ENCODE measurements around the gene LSM7.

LSM7 gene

DNA sequence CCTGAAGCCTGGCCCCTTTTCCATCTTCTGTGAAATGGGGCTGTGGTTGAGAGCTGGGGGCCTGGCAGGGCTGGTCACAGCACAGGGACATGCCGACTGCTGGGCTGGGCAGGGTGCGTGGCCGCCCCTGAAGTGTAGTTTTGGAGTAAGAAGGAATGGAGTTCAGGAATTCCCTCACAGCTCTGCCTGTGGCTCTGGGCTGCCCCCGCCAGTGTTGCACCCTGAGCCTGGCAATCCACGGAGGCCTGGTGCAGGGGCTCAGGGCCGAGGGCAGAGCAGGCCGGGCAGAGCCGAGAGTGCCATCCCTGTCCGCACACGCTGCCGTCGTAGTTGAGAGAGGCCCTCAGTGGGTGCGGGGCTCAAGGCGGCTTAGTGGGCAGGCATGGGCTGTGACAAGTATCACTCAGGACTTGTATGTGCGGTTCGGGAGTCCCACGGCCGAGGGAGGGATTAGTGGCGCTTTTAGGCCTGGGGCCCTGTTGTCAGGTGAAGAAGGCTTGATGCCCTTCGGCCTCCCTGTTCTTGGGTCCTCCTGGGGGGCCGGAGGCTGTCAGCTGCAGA lies 9.7 kb upstream of the LSM7 start:
- DNase-seq (ENCODE audit: low spot score), result no peak

DNA sequence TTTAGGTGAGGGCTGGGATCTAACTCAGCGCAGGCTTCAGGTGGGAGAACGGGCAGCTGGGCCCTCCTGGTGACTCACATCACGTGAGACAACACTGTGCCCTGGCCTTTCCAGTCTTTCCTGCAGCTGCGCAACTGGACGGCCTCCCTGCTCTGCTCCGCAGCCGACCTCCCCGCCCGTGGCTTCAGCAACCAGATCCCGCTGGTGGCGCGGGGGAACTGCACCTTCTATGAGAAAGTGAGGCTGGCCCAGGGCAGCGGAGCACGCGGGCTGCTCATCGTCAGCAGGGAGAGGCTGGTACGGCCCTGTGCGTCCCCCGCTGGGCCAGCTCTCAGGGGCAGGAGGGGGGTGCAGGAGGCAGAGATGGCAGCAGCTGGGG lies 8.9 kb upstream of the LSM7 start:
- no peak for DNase-seq (ENCODE audit: low spot score)

DNA sequence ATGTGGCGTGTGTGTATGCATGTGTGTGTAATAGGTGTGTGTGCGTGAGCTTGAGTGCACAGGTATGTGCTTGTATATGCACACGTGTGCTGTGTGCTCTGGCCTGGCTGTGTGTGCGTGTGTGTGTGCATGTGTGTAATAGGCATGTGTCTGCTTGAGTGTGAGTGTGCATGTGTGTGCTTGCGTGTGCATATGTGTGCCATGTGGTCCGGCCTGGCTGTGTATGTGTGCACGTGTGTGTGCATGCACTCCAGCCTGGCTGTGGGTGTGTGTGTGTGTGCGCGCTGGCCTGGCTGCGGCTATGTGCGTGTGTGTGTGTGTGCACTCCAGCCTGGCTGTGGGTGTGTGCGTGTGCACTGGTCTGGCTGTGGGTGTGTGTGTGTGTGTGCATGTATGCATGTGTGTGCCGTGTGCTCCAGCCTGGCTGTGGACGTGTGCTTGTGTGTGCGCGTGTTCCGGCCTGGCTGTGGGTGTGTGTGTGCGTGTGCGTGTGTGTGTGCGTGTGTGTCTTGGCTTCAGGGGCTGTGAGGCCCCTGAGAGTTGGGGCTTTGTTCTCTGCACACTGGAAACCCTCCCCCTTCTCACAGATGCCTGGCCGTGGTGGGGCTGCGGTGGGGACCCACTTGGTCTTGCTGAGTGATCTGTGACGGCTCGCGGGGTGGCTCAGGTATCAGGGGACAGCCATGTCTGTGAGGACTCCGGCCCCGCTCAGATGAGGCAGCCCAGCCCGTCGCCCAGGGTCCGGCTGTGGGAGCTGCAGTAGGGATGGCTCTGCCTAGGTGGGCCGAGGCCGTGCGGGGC lies 8.3 kb upstream of the LSM7 start:
- DNase-seq (ENCODE audit: low spot score), result no peak

DNA sequence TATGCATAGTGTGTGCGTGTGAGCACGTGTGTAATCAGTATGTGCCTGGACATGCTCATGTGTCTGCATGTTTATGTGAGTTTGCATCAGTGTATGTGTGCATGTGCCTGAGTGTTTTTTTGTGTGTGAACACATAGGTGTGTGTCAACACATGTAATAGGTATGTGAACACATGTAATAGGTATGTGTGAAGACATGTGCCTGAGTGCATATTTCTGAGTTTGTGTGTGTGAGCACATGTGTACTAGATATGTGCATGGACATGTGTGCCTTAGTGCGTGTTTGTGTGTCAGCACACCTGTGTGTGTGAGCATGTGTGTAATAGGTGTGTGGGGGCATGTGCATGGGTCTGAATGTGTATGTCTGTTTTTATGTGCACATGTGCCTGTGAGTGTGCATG lies 7.5 kb upstream of the LSM7 start:
- no peak for DNase-seq (ENCODE audit: low spot score)

DNA sequence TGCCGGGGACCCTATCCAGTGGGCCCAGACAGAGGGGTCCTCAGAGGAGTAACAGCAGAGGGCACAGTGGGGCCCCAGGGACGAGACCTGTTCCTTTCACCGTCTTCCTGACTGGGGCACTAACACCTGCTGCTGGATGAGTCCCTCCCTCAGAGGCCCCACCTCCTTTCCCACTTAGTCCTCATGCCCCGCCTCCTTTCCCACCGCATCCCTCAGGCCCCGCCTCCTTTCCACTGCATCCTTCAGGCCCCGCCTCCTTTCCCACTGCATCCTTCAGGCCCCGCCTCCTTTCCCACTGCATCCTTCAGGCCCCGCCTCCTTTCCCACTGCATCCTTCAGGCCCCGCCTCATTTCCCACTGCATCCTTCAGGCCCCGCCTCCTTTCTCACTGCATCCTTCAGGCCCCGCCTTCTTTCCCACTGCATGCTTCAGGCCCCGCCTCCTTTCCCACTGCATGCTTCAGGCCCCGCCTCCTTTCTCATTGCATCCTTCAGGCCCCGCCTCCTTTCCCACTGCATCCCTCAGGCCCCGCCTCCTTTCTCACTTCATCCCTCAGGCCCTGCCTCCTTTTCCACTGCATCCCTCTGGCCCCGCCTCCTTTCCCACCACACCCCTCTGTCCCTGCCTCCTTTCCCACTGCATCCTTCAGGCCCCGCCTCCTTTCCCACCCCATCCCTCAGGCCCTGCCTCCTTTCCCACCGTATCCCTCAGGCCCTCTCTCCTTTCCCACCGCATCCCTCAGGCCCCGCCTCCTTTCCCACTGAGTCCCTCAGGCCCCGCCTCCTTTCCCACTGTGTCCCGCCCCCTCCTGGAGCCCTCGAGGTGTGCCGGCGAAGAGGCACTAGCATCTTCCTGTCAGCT lies 6.8 kb upstream of the LSM7 start:
- DNase-seq (ENCODE audit: low spot score), result no peak

DNA sequence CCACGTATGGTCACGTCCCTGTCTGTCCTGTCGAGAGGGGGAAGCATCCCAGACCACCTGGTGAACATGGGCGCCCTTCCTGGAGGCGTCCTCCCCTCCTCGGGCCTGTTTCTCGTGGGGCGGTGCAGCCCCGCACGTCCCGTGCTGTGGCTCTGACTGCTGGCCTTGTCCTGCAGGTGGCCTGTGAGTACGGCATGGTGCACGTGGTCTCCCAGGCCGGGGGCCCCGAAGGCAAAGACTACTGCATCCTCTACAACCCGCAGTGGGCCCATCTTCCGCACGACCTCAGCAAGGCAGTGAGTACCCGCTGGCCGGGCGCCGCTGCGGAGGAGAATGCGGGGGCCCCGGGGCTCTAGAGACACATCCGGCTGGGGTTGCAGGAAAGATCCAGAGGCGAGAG lies 6.0 kb upstream of the LSM7 start:
- DNase-seq (ENCODE audit: low spot score), result no peak

DNA sequence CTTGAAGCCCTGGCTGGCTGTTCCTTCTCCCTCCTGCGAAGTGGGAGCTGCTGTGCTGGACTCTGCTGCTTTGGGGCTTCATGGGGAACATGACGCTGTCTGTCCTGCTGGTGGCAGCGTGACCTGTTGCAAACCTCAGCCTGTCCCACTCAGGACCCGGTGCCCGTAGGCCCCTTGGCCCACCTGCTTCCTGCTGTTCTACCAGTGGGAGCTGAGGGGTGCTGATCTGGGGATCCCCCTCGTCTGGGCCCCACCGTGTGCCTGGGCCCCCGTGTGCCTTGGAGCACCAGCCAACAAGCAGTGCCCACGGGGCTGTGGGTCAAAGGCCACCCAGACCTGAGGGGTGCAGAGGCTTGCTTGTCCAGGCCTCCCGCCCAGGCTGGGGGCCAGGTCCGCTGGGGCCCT lies 5.4 kb upstream of the LSM7 start:
- no peak for DNase-seq (ENCODE audit: low spot score)

DNA sequence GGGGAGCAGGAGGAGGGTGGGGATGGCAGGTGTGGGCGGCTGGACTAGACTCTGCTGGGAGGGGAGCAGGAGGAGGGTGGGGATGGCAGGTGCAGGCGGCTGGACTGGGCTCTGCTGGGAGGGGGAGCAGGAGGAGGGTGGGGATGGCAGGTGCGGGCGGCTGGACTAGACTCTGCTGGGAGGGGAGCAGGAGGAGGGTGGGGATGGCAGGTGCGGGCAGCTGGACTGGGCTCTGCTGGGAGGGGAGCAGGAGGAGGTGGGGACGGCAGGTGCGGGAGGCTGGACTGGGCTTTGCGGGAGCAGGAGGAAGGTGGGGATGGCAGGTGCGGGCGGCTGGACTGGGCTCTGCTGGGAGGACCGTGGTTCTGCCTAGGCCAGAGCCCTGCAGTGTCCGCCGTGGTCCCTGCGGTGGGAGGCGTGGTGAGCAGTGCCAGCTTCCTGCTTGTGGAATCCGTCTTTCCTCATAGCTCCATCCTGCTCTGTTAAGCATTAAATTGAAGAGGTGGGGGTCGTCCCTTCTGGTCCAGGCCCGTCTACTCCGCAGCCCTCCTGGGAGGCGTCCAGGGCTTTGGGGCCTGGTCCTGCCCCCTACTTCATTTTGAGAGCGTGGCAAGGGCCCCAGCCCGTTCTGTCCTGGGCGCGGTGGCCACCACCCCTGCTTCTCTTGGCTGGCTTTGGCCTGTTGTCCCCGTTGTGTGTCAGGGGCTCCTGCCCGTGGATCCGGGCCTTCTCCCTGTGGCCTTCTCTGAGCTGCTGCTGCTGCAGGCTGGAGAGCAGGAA lies 4.8 kb upstream of the LSM7 start:
- no peak for DNase-seq (ENCODE audit: low spot score)

DNA sequence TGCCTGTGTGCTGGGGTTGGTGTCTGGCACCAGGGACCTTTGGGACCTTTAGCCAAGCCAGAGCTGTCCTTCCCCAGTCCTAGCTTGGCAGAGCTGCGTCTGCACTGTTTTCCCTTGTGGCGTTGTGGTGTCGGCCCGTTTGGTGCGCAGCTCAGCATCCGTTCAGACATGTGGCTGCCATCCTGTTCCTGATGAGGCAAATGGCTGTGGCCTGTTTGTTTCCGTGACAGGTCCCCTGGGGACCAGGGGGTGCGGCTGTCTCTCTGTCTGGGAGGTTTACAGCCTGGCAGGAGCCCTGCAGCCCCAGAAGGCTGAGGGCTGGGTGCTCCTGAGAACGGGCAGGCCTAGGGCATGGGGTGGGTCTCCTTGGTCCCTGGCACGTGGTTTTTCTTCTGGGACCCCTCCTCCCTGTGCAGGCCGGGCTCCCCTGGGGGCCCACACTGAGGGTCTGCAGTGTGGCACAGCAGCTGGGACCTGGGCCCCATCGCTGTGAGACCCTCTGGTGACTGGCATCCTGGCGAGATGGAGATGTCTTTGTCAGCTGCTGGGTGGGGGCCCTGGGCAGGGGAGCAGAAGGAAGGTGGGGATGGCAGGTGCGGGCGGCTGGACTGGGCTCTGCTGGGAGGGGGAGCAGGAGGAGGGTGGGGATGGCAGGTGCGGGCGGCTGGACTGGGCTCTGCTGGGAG lies 4.1 kb upstream of the LSM7 start:
- no peak for DNase-seq (ENCODE audit: low spot score)

DNA sequence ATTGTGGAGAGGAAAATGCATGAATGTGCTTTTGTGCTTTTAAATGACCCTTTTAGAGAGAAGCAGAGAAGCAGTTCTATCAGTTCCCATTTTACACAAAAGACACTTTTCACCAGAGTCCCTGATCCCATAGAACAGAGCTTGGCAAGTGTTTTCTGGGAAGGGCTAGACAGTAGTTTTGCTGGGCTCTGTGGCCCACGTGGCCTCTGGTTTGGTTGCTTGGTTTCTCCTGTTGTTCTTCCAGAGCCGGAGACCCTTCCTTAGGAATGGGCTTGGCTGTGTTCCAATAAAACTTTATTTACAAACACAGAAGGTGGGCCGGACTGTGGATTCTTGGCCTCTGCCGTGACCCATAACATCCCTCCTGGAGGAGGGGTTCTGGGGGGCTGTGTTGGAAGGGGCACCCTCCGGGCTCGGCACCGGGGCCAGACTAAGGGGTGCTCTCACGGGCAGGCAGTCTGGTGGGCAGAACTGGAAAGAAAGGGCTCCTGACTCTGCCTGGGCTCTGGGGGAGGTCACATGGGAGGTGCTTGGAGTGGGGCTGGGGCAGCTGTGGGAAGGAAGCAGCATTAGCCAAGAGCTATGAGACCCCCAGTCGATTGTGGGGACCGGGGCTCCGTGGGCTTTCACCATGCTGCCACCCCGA lies 3.3 kb upstream of the LSM7 start:
- no peak for DNase-seq (ENCODE audit: low spot score)

DNA sequence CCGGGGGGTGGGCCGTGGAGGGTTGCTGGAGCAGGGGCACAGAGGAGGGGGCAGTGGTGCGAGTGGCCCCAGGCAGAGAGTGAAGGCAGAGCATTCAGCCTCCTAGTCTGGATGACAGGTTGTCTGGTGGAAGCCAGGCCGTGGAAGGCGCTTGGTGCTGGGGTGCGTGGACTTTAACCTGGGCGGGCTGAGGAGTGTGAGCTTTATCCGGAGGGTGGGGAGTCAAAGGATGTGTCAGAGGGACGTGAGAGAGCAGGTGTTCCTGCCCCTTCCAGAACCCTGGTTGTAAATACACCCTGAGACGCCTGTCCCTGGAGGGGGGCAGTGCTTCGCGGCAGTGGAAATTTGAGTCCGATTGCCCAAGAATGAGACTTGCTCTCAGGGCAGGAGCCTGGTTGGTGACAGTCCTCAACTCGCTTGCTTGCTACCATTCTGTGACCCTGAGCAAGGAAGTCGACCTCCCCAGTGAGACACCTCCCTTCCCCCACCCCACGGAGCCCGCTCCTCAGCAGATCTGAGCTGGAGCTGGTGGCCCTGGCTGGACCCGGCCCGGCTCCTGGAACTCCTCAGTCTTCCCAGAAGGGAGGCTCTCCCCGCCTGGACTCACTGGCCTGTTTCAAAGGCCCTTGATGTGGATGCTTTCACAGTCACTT lies 2.4 kb upstream of the LSM7 start:
- no peak for DNase-seq (ENCODE audit: low spot score)

DNA sequence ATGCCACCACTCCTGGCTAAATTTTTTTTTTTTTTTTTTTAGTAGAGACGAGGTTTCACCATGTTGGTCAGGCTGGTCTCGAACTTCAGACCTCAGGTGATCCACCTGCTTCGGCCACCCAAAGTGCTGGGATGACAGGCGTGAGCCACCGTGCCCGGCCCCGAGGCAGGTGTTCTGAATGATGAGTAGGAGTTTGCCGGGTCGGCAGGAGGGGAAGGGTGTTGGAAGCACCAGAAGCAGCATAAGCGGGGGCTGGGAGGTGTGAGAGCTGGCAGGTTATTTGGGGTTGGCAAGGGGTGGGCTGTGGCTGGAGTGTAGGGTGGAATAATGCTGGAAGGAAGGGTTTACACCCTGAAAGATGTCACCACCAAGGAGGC lies 1.9 kb upstream of the LSM7 start:
- no peak for DNase-seq (ENCODE audit: low spot score)

DNA sequence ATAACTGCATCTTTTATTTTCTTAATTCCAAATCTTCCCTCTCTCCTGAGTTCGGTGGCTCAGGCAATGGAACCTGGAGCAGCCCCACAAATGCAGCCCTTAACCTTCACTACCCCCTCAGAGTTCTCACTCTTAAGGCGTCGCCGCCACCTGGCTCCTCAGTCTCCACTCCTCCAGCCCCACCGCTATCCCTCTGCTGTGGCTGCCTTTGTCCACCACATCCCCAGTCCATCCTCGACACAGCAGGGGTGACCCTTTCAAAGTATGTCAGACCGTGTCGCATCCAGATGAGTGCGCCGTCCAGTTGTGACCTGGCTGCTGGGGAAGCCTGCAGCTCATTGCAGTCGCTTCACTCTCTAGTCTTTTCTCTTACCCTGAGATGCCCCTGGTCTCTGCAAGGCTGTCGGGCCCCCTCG lies 1.1 kb upstream of the LSM7 start:
- no peak for DNase-seq (ENCODE audit: low spot score)

DNA sequence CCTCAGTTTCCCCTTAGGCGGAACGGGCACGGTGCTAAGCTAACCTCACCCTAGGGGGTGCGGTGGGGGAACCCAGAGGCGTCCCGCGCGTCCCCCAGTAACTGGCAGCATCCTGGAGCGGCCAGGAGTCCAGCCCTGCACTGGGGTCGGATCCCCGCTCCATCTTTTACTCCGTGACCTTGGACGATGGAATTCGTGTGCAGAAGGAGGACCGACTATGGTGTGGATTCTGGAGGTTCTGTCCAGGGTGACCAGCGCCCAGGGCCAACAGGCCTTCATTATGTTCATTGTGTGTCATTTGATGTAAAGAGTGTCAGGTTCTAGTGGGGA lies 728 bp upstream of the LSM7 start:
- peak; percentile 32 for DNase-seq (ENCODE audit: low spot score)

DNA sequence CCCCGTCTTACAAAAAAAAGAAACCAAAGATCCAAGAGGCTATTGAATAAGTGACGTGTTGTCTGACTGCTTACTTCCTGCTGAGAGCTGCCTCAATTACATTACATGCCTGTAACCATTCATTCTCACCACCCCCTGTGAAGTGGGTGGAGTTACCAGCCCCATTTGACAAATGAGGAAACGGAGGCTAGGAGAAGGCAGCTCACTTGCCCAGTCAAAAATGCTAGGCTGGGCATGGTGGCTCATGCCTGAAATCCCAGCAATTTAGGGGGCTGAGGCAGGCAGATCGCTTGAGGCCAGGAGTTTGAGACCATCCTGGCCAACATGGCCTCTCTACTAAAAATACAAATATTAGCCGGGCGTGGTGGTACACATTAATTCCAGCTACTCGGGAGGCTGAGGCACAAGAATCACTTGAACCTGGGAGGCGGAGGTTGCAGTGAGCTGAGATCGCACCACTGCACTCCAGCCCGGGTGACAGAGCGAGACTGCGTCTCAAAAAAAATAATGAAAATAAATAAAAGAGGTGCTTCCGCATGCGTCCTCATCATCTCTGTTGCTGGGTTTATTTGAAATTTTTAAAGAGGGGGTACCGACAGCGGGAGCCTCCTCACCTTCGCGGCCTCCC lies 499 bp downstream of the LSM7 start:
- peak; percentile 86 for DNase-seq (ENCODE audit: low spot score)

DNA sequence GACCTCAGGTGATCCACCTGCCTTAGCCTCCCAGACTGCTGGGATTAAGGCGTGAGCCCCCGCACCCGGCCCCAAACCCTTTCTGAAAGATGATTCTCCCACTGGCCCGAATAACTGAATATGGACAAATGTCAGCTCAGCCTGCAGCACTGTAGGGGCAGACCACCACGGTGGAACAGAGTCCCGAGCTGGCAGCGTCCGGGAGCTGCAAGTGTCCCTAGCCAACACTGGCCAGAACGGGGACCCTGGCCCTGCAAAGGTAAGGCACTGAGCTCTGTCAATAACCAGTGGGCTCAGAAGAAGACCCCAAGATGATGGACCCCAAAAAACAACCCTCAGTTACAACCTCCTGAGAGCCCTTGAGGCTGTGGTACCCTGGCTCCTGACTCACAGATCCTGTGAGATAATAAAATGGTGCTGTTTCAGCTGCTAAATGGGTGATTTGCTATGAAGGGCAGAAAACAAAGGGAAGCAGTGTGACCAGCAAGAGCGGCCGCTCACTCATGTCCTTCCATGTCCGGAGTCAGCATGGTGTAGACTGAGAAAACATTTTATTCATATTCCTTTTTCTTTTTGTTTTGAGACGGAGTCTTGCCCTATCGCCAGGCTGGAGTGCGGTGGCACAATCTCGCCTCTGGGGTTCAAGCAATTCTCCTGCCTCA lies 1.6 kb downstream of the LSM7 start:
- DNase-seq (ENCODE audit: low spot score), result no peak

DNA sequence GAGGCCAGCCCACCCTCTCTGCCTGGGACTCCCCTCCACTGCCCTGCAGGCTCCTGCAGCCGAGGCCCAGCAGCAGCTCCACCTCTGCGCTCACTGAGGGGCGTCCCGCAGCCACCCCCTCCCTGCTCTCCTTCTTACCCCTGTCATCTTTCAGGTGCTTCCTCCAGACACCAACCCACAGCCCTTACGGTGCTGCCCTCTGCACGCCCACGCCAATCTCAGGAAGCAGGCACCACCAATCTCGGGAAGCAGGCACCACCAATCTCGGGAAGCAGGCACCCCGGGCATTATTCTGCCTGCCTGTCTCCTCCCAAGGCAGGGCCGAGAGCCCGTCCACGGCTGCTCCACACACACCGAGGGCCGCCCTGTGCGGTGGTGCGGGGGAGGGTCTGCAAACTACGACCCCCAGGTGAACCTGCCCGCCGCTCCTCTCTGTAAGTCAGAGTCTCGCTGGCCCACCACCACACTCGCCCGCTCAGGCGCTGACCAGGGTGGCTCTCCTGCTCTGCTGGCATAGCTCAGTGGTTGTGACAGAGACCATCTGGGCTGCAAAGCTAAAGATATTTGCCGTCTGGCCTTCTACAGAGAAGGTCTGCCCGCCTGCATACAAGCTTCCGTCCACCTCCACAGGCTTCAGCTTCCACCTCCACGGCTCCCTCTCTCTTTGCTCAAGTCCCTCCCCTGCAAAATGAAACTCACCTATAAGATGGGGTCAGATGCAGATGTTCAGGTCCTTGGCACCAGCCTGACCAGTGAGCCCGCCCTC lies 2.9 kb downstream of the LSM7 start:
- DNase-seq (ENCODE audit: low spot score), result no peak

DNA sequence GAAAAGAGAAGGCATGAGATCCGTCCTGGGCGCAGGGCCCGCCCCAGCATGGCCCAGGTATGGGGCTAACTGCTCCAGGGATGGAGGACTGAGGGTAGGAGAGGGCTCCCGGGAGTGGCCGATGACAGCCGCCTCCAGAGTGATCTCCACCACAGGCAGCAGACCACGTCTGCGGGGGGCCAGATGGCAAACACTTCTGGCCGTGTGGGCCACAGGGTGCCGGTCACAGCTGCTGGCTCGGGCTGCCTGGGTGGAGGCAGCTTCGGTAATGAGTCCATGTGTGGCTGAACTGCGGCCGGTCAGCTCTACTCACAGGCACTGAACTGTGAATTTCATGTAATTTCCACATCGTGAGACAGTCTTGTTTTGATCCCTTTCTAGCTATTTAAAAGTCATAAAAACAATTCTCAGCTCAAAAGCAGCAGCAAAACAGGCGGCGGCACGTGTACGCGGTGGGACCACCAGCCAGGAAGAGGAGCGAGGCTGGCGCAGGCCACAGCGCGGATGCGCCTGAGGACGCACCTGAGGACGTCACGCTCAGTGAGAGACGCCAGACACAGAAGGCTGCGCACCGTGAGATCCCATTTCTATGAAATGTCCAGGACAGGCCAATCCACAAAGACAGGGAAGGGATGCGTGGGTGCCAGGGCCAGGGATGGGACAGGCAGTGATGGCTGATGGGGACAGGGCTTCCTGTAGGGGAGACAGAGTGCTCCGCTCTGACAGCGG lies 4.0 kb downstream of the LSM7 start:
- DNase-seq (ENCODE audit: low spot score), result no peak

All from GM03348 (cell line).